Measurements from ENCODE around the gene TBX15. TPM values are rescaled to one million over a fixed set of nuclear protein-coding genes. Genes with fewer than 3 reads are reported as not detected.

TBX15 gene
- total RNA-seq, 1 donor from 2014 or later, result 0.15 TPM

DNA sequence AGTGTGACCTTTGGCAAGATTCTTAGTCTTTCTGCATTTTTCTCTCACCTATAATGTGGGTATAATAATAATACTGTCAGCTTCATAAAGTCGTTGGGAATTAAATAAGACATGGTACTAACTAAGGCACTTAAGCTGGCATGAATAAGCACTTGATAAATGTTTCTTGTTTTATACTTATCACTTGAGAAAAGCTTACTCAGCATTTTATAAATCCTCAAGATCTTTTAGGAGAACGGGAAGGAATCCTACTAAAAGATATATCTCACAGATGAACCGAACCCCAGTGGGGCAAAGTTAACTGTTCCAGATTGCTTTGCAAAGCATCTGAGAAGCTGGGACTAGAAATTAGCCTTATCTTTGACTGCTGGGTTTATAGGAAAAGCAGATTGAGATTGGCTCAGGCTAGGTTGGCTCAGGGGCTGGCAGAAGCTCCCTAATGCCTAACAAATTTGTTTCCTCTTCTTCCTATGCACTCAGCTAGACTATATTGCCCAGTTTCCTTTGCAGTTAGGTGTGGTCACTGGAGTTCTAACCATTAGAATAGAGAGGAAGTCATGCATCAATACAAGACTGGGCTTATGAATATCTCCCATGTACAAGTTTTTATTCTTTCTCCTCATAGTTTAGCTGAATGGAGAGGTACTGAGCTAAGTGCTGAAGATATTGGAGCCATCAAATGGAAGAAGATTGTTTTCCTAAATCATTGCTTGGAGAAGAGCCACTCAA, 110.3 kb downstream of the TBX15 start:
- no peaks in the 10 kb centered on the region for H3K9me3 ChIP-seq
- no peaks in the 10 kb centered on the region for H3K4me1 ChIP-seq
- H3K27me3 ChIP-seq (ENCODE audit: low read depth), result no peaks in the 10 kb centered on the region
- H3K27ac ChIP-seq, result no peak overlapping the region
- H3K36me3 ChIP-seq, result no peaks in the 10 kb centered on the region
- intact Hi-C loops (cut with DNase I), result no loop called here
- H3K4me3 ChIP-seq, result no peak overlapping the region
- no peak for ATAC-seq
- TF ChIP-seq, protein P1, sequence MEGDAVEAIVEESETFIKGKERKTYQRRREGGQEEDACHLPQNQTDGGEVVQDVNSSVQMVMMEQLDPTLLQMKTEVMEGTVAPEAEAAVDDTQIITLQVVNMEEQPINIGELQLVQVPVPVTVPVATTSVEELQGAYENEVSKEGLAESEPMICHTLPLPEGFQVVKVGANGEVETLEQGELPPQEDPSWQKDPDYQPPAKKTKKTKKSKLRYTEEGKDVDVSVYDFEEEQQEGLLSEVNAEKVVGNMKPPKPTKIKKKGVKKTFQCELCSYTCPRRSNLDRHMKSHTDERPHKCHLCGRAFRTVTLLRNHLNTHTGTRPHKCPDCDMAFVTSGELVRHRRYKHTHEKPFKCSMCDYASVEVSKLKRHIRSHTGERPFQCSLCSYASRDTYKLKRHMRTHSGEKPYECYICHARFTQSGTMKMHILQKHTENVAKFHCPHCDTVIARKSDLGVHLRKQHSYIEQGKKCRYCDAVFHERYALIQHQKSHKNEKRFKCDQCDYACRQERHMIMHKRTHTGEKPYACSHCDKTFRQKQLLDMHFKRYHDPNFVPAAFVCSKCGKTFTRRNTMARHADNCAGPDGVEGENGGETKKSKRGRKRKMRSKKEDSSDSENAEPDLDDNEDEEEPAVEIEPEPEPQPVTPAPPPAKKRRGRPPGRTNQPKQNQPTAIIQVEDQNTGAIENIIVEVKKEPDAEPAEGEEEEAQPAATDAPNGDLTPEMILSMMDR (IDR thresholded peaks at IDR 0.05), result no peak
- no peak for DNase-seq

DNA sequence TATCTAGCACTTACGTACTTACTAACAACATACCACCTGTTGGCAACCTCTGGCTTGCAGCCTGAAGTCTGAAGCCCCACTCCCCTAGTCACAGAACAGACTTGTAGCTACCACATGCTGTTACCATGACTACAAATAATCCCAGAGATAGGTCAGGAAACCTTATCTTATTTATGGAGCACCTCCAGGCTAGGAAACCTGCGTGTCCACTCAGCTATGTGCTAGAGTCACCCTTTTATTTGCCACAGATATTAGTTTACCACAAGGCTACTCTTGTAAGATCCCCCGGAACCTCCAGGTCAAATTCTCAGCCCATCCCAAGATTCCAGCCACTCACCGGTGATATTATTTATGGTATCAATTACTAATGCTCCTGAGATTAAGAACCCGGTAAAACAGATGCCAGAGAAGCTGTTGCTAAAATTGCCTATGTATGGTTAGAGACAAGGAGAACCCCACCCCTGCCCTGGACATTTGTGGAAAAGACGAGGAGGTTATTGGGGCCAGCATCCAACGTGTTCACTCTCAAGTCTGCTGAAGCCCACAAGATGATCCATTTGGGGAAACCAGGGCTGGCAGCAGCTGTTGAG, 116.5 kb downstream of the TBX15 start:
- TF ChIP-seq, protein P1 (IDR thresholded peaks at IDR 0.05), result no peak
- ATAC-seq (no peak), DNase-seq (no peak)
- Histone ChIP-seq H3K9me3 (no peaks in the 10 kb centered on the region), H3K36me3 (no peaks in the 10 kb centered on the region), H3K4me3 (no peak overlapping the region), H3K4me1 (no peaks in the 10 kb centered on the region), H3K27ac (no peak overlapping the region), H3K27me3 (ENCODE audit: low read depth) (no peaks in the 10 kb centered on the region)
- intact Hi-C loops (cut with DNase I), result no loop called here

DNA sequence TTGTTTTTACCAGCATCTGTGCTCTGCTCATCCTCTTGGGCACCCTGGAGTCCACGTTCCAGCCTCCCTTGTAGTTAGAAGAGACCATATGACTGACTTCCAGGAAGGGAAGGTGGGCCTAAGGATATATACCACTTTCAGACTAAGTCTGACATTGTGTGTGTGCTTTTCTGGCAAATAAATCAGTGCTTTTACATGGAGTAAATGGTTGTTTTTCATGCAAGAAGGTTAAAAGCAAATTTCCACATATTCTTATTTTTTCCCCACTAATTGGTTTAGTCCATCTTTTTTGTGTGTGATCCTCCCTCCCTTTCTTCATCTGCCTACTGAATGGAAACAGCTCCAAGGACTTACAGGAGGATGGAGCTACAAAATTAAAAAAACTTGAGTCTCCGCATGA, 119.8 kb downstream of the TBX15 start:
- Histone ChIP-seq H3K36me3 (no peaks in the 10 kb centered on the region), H3K27ac (no peak overlapping the region), H3K4me1 (no peaks in the 10 kb centered on the region), H3K9me3 (no peaks in the 10 kb centered on the region), H3K4me3 (no peak overlapping the region), H3K27me3 (ENCODE audit: low read depth) (no peaks in the 10 kb centered on the region)
- DNase-seq (no peak), ATAC-seq (no peak)
- intact Hi-C loops (cut with DNase I), result no loop called here
- TF ChIP-seq, protein P1 (IDR thresholded peaks at IDR 0.05), result no peak

DNA sequence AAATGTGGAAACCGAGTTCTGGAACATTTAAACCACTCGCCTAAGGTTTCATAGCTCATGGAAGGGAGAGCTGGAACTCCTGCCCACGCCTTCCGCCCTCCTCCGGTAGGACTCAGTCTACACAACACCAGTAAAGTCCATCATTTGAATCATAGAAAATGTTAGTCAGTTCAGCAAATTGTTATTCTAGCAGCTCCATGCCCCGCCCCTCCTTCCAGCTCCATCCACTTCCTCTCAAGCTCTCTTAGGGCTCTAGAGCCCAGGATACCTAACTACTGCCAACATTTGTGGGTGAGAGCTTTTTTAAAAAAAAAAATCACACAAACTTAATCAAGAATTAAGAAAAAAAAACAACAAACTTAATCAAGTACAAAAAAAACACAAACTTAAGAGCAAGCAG, 121.8 kb downstream of the TBX15 start:
- no peaks in the 10 kb centered on the region for H3K9me3 ChIP-seq
- DNase-seq (no peak), ATAC-seq (no peak)

DNA sequence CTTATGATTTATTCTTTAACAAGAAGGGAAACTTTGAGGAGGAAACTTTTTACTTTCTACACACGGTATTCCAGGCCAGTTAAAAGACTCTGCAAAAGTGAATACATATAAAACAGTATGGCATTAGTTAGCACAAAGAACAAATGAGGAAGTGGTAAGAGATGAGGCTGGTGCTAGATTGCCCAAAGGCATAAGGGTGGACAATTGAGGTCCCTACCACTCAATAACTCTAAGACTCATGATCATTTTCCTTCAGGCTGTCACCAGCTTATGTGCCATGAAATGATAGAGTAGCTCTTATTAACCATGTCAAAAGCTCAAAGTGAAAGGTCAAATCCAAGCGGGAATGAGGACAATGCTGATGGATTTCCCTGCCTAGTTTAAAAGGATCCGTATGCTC, 124.5 kb downstream of the TBX15 start:
- no peaks in the 10 kb centered on the region for H3K4me1 ChIP-seq
- H3K27me3 ChIP-seq (ENCODE audit: low read depth), result no peaks in the 10 kb centered on the region
- H3K4me3 ChIP-seq, result no peak overlapping the region
- DNase-seq (no peak), ATAC-seq (no peak)
- intact Hi-C loops (cut with DNase I), result no loop called here
- H3K9me3 ChIP-seq, result no peaks in the 10 kb centered on the region
- no peaks in the 10 kb centered on the region for H3K36me3 ChIP-seq
- TF ChIP-seq, protein P1 (IDR thresholded peaks at IDR 0.05), result no peak
- no peak overlapping the region for H3K27ac ChIP-seq

More for the DNA sequence above, 121.8 kb downstream of the TBX15 start:
- no peaks in the 10 kb centered on the region for H3K4me1 ChIP-seq
- no peak overlapping the region for H3K27ac ChIP-seq
- H3K4me3 ChIP-seq, result no peak overlapping the region
- H3K36me3 ChIP-seq, result no peaks in the 10 kb centered on the region
- H3K27me3 ChIP-seq (ENCODE audit: low read depth), result no peaks in the 10 kb centered on the region
- intact Hi-C loops (cut with DNase I), result no loop called here
- TF ChIP-seq, protein P1 (IDR thresholded peaks at IDR 0.05), result no peak

Data from lower lobe of right lung (tissue), 2 donors.